Measurements from ENCODE around the gene KIF18B. TPM values are rescaled to one million over a fixed set of nuclear protein-coding genes. Genes with fewer than 3 reads are reported as not detected.

The KIF18B gene
- total and polyA plus RNA-seq, 2 of the 8 experiments (the other 6 are each of a cell fraction or from before 2014, with no cell fraction given) = 39.0 to 59.4 TPM

DNA sequence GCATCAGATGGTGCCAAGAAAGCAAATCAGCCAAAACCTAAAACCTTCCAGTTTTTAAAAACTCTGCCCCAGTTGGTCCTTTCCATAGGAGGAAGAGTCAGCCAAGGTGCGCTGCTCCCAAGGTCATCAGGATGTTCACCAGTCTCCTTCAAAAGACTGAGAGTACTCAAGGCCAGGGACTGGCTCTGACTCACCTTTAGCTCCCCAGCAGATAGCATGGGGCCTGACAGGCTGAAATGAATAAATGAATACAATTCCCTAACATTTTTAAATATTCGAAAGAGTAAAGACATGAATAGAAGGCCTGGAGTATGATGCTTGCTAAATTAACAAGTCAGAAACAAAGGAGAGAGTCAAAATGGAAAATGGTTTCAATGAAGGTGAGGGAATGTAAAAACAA is 67.5 kb downstream of the KIF18B start:
- Histone ChIP-seq H2AK5ac (ENCODE audit: low read depth, low read length) (no peak overlapping the region), H3K23ac (ENCODE audit: insufficient read length) (no peak overlapping the region), H3K27me3 (replicated peaks in 1 of 4; ENCODE audit: control insufficient read depth in 3 of 4, extremely low read depth in 1 of 4, insufficient read depth in 3 of 4, low read length in 3 of 4) (no peaks in the 10 kb centered on the region), H2BK120ac (replicated peaks; ENCODE audit: low read depth, low read length) (no peak overlapping the region), H4K91ac (replicated peaks; ENCODE audit: insufficient read length, low read length) (no peak overlapping the region), H3K9ac (replicated peaks in 1 of 4; ENCODE audit: extremely low read depth in 1 of 4, low read depth in 3 of 4, low read length in 3 of 4) (no peak overlapping the region), H3K79me2 (ENCODE audit: control insufficient read depth in 1 of 2, insufficient read depth in 2 of 2, low read length in 2 of 2) (no peaks in the 10 kb centered on the region), H3K36me3 (ENCODE audit: control insufficient read depth in 2 of 4, insufficient read depth in 4 of 4, low read length in 3 of 4) (peaks cover 34 to 77% (median 58%) of the 10 kb centered on the region in 4 experiments), H3K23me2 (ENCODE audit: low read depth, low read length) (no peaks in the 10 kb centered on the region), H2AFZ (ENCODE audit: low read length) (no peak overlapping the region), H3K4ac (replicated peaks; ENCODE audit: insufficient read length, low read depth, low read length) (no peak overlapping the region), H3K27ac (ENCODE audit: low read depth, low read length) (no peak overlapping the region), H3K4me1 (replicated peaks in 1 of 4; ENCODE audit: control insufficient read depth in 3 of 4, insufficient read depth in 4 of 4, low read length in 3 of 4) (no peaks in the 10 kb centered on the region), H2BK12ac (ENCODE audit: low read depth, low read length) (no peak overlapping the region), H3K14ac (ENCODE audit: insufficient read length) (no peak overlapping the region), H2BK20ac (ENCODE audit: low read length) (no peak overlapping the region), H3K9me3 (ENCODE audit: insufficient read depth in 2 of 2, low read depth in 1 of 2, low read length in 1 of 2) (no peaks in the 10 kb centered on the region), H3K18ac (ENCODE audit: extremely low read depth, low read length) (no peak overlapping the region), H4K20me1 (replicated peaks in 1 of 2; ENCODE audit: control insufficient read depth in 1 of 2, insufficient read depth in 2 of 2, low read length in 2 of 2) (no peaks in the 10 kb centered on the region), H3K4me2 (ENCODE audit: insufficient read depth in 1 of 2, low read depth in 2 of 2, low read length in 2 of 2) (no peak overlapping the region), H3K4me3 (ENCODE audit: extremely low read depth in 1 of 4, insufficient read depth in 2 of 4, low read depth in 3 of 4, low read length in 4 of 4) (no peak overlapping the region), H3K56ac (replicated peaks; ENCODE audit: insufficient read length, low read depth, low read length) (no peak overlapping the region), H2BK5ac (ENCODE audit: low read depth, low read length) (no peak overlapping the region), H2BK15ac (ENCODE audit: low read length) (no peak overlapping the region), H3K79me1 (ENCODE audit: low read depth, low read length) (no peaks in the 10 kb centered on the region), H4K8ac (ENCODE audit: extremely low read depth, insufficient read depth, low read length) (no peak overlapping the region), H4K5ac (ENCODE audit: insufficient read length, low read depth, low read length) (no peak overlapping the region)
- POLR2A ChIA-PET (ENCODE audit: partially characterized antibody) = interaction anchor here (0.9 to 1.4 kb wide), 2 partner anchors 13 to 19 kb away, joined by 3 read pairs; partner anchors contain the start of gene EFTUD2
- TF ChIP-seq USF2 (IDR thresholded peaks at IDR 0.05; ENCODE audit: low read length) (no peak), HDAC2 (IDR thresholded peaks at IDR 0.05; ENCODE audit: borderline replicate concordance in 1 of 2, low read depth in 2 of 2, low read length in 2 of 2) (no peak), ASH2L (IDR thresholded peaks at IDR 0.05; ENCODE audit: low read length) (no peak), POU5F1 (IDR thresholded peaks at IDR 0.05; ENCODE audit: low read depth, low read length) (no peak), CHD1 (IDR thresholded peaks at IDR 0.05; ENCODE audit: low read depth, low read length) (no peak), NRF1 (IDR thresholded peaks at IDR 0.05; ENCODE audit: low read depth, low read length) (no peak), BCL11A (IDR thresholded peaks at IDR 0.05; ENCODE audit: low read depth in 2 of 2, low read length in 2 of 2) (no peak)
- DNase-seq (ENCODE audit: low read depth in 1 of 2, low spot score in 2 of 2) (no peak), FAIRE-seq (no peak)
- 88% methylated on average over 2 of the region's 2 CpGs; no CpG with 5 or more reads in 1 of the 2 experiments for WGBS, 2 experiments (ENCODE audit: extremely low coverage in 1 of 2, insufficient coverage in 1 of 2, insufficient read length in 1 of 2, insufficient replicate concordance in 2 of 2, low coverage in 1 of 2, low lambda C conversion rate in 2 of 2, missing lambda C conversion rate in 1 of 2)
- CTCF ChIA-PET (ENCODE audit: partially characterized antibody) = interaction anchor here (1.2 to 11.2 kb wide), 7 partner anchors 16 to 104 kb away, joined by 3 to 154 read pairs (median 6); no protein-coding TSS in a partner anchor
